Liver (tissue), 9 donors: ENCODE results near the gene NCAPG2. TPM values are rescaled to one million over a fixed set of nuclear protein-coding genes. Genes with fewer than 3 reads are reported as not detected.

Experiments
- DNase-seq: peaks from one replicate; pipeline ENCODE4 v3.0.0-alpha.2; 2017; ENCODE audit warnings: low spot score
- H3K27ac ChIP-seq, 2 donors: one replicate each; pipeline ENCODE4 v1.7.0; 2013; ENCODE audit warnings: inconsistent platforms in 2 of 2, low read length in 2 of 2, control low read depth in 1 of 2, low read depth in 1 of 2, mild to moderate bottlenecking in 1 of 2
- H3K27me3 ChIP-seq, 4 donors: one replicate each; pipeline versions ENCODE4 v1.6.1 to v1.7.0; 2013; ENCODE audit warnings: low read length in 3 of 4, inconsistent platforms in 1 of 4, mild to moderate bottlenecking in 1 of 4, moderate library complexity in 1 of 4; ENCODE audit not compliant: control insufficient read depth in 4 of 4, insufficient read depth in 4 of 4
- H3K36me3 ChIP-seq, 4 donors: one replicate each; pipeline versions ENCODE4 v1.6.1 to v1.7.0; 2013; ENCODE audit warnings: low read length in 3 of 4, mild to moderate bottlenecking in 3 of 4, low read depth in 1 of 4, moderate library complexity in 1 of 4; ENCODE audit not compliant: control insufficient read depth in 4 of 4, insufficient read depth in 3 of 4
- H3K4me1 ChIP-seq, 4 donors: one replicate each; pipeline versions ENCODE4 v1.6.1 to v1.7.0; 2013; ENCODE audit warnings: low read length in 3 of 4, mild to moderate bottlenecking in 3 of 4, moderate library complexity in 1 of 4; ENCODE audit not compliant: control insufficient read depth in 4 of 4, insufficient read depth in 4 of 4
- H3K4me3 ChIP-seq, 3 donors: one replicate each; pipeline versions ENCODE4 v1.6.1 to v1.7.0; 2013; ENCODE audit warnings: low read length in 3 of 3, control low read depth in 1 of 3, low read depth in 1 of 3, mild to moderate bottlenecking in 1 of 3
- H3K9ac ChIP-seq, 2 donors: one replicate each; pipeline ENCODE4 v1.7.0; 2013; ENCODE audit warnings: low read length in 2 of 2, mild to moderate bottlenecking in 2 of 2, moderate library complexity in 2 of 2, control low read depth in 1 of 2, low read depth in 1 of 2
- H3K9me3 ChIP-seq, 4 donors: one replicate each; pipeline versions ENCODE4 v1.6.1 to v1.7.0; 2013; ENCODE audit warnings: low read length in 3 of 4; ENCODE audit not compliant: control insufficient read depth in 4 of 4
- FOXA1 ChIP-seq: IDR thresholded peaks from 2 replicates; pipeline ENCODE4 v1.6.1; 2016; ENCODE audit warnings: antibody characterized with exemption
- FOXA2 ChIP-seq: IDR thresholded peaks from 2 replicates; pipeline ENCODE4 v1.6.1; 2016; ENCODE audit warnings: antibody characterized with exemption
- HNF4A ChIP-seq, 2 donors: conservative IDR thresholded peaks; 2 replicates each; pipeline ENCODE4 v1.6.1; 2016; ENCODE audit warnings: antibody characterized with exemption in 2 of 2, mild to moderate bottlenecking in 2 of 2
- HNF4G ChIP-seq: IDR thresholded peaks from 2 replicates; pipeline ENCODE4 v1.6.1; 2016; ENCODE audit warnings: antibody characterized with exemption
- JUND ChIP-seq, 2 donors: IDR thresholded peaks; 2 replicates each; pipeline ENCODE4 v1.6.1; 2016; ENCODE audit warnings: antibody characterized with exemption in 2 of 2
- NR2F2 ChIP-seq: IDR thresholded peaks from 2 replicates; pipeline ENCODE4 v1.6.1; 2016; ENCODE audit warnings: antibody characterized with exemption
- RAD21 ChIP-seq, 2 donors: IDR thresholded peaks; 2 replicates each; pipeline ENCODE4 v1.6.1; 2016; ENCODE audit warnings: antibody characterized with exemption in 2 of 2, mild to moderate bottlenecking in 2 of 2
- RXRA ChIP-seq, 2 donors: IDR thresholded peaks; 2 replicates each; pipeline ENCODE4 v1.6.1; 2017 to 2018; ENCODE audit warnings: antibody characterized with exemption in 2 of 2, mild to moderate bottlenecking in 1 of 2
- TAF1 ChIP-seq: conservative IDR thresholded peaks from 2 replicates; pipeline ENCODE4 v1.6.1; 2016; ENCODE audit warnings: antibody characterized with exemption, mild to moderate bottlenecking
- YY1 ChIP-seq: IDR thresholded peaks from 2 replicates; pipeline ENCODE4 v1.6.1; 2016; ENCODE audit warnings: antibody characterized with exemption, mild to moderate bottlenecking
- WGBS: extraction: QIAGEN DNeasy Blood & Tissue Kit; methylation state at CpG from one replicate; pipeline ENCODE4 v1.1.7; 2013; 5-methylcytosine and 5-hydroxymethylcytosine counted together
- polyA plus RNA-seq, 2 donors: library from polyadenylated mRNA; stranded (reverse) in 1 of 2; unstranded in 1 of 2; fragments of 200-250 nt in 1 of 2; fragments of >200 nt in 1 of 2; fragmentation: Nextera tagmentation in 1 of 2; extraction: Ambion mirVana in 1 of 2; gene quantifications; one replicate each; pipeline versions ENCODE4 v1.2.1 to v1.2.3, GENCODE V29; 2013 to 2015
- total RNA-seq, 2 donors: library from RNA; depleted of rRNA; stranded (reverse); fragments of >200 nt; gene quantifications; one replicate each; pipeline ENCODE4 v1.2.3, GENCODE V29; 2014
- TF ChIP-seq, protein P1 (sequence below): IDR thresholded peaks from 2 replicates; pipeline ENCODE4 v1.6.1; 2016; ENCODE audit warnings: antibody characterized with exemption
- TF ChIP-seq, protein P2 (sequence below): fragments of 150-350 bp; IDR thresholded peaks from 2 replicates; pipeline ENCODE4 v1.5.1; 2017; ENCODE audit warnings: improper control_type of control experiment, low read depth, low read length; ENCODE audit not compliant: missing input control
- TF ChIP-seq, protein P3 (sequence below): IDR thresholded peaks from 2 replicates; pipeline ENCODE4 v1.6.1; 2016; ENCODE audit warnings: antibody characterized with exemption
- donor health status: healthy.
- donor health status: healthy.
- donor health status: healthy.
- donor health status: healthy.
- donor health status: healthy.

NCAPG2 gene
- total and polyA plus RNA-seq, 4 donors = 0.89 to 37.4 (median 3.7) TPM

GRCh38 chr7:158700008-158700407, 4.6 kb downstream of the NCAPG2 start:
- Histone ChIP-seq H3K27ac (no peak overlapping the region), H3K9ac (no peak overlapping the region), H3K27me3 (no peaks in the 10 kb centered on the region), H3K36me3 (no peaks in the 10 kb centered on the region), H3K9me3 (no peaks in the 10 kb centered on the region), H3K4me3 (no peak overlapping the region), H3K4me1 (peaks cover 1 to 7% (median 4%) of the 10 kb centered on the region in 4 donors)
- DNase-seq = no peak
- TF ChIP-seq TAF1 (no peak), RXRA (IDR thresholded peaks at IDR 0.05) (no peak), RAD21 (IDR thresholded peaks at IDR 0.05) (no peak), JUND (IDR thresholded peaks at IDR 0.05) (no peak), FOXA2 (no peak), FOXA1 (no peak), YY1 (no peak)
- TF ChIP-seq, protein P1, sequence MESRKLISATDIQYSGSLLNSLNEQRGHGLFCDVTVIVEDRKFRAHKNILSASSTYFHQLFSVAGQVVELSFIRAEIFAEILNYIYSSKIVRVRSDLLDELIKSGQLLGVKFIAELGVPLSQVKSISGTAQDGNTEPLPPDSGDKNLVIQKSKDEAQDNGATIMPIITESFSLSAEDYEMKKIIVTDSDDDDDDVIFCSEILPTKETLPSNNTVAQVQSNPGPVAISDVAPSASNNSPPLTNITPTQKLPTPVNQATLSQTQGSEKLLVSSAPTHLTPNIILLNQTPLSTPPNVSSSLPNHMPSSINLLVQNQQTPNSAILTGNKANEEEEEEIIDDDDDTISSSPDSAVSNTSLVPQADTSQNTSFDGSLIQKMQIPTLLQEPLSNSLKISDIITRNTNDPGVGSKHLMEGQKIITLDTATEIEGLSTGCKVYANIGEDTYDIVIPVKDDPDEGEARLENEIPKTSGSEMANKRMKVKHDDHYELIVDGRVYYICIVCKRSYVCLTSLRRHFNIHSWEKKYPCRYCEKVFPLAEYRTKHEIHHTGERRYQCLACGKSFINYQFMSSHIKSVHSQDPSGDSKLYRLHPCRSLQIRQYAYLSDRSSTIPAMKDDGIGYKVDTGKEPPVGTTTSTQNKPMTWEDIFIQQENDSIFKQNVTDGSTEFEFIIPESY = no peak
- WGBS = 95% methylated on average over 5 of the region's 5 CpGs

DNA sequence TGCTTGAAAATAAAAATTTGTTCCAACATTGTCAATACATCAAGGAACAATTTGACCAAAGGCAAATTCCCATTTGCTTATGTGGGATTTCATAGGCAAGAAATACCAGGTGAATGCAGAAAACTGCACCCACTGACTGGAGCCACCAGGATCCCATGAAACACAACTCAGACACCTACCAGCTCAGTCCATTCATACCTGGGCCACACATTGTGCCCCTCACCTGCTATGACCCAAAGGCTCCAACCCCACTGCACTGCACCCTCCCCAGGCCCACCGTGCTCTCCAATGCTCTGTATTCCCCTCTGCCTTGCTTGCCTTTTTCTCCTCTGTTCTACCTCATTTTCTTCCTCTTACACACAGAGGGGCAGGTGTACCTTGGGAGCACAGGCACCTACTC, 5.3 kb downstream of the NCAPG2 start:
- WGBS = 2% methylated on average over 1 of the region's 1 CpG
- Histone ChIP-seq H3K4me1 (peaks cover 1 to 5% (median 3%) of the 10 kb centered on the region in 4 donors), H3K9me3 (no peaks in the 10 kb centered on the region), H3K4me3 (no peak overlapping the region), H3K27me3 (no peaks in the 10 kb centered on the region), H3K36me3 (no peaks in the 10 kb centered on the region), H3K27ac (no peak overlapping the region), H3K9ac (no peak overlapping the region)
- TF ChIP-seq RAD21 (IDR thresholded peaks at IDR 0.05) (no peak), HNF4A (conservative IDR thresholded peaks at IDR 0.05) (no peak), YY1 (no peak), RXRA (IDR thresholded peaks at IDR 0.05) (no peak), FOXA2 (no peak), HNF4G (no peak), TAF1 (no peak), NR2F2 (no peak)
- TF ChIP-seq, protein P2, sequence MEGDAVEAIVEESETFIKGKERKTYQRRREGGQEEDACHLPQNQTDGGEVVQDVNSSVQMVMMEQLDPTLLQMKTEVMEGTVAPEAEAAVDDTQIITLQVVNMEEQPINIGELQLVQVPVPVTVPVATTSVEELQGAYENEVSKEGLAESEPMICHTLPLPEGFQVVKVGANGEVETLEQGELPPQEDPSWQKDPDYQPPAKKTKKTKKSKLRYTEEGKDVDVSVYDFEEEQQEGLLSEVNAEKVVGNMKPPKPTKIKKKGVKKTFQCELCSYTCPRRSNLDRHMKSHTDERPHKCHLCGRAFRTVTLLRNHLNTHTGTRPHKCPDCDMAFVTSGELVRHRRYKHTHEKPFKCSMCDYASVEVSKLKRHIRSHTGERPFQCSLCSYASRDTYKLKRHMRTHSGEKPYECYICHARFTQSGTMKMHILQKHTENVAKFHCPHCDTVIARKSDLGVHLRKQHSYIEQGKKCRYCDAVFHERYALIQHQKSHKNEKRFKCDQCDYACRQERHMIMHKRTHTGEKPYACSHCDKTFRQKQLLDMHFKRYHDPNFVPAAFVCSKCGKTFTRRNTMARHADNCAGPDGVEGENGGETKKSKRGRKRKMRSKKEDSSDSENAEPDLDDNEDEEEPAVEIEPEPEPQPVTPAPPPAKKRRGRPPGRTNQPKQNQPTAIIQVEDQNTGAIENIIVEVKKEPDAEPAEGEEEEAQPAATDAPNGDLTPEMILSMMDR = no peak
- TF ChIP-seq, protein P1 = no peak
- TF ChIP-seq, protein P3, sequence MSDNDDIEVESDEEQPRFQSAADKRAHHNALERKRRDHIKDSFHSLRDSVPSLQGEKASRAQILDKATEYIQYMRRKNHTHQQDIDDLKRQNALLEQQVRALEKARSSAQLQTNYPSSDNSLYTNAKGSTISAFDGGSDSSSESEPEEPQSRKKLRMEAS = no peak
- no peak for DNase-seq
